GF-D8 (cell line): ENCODE data around the gene FAR1.

ENCODE experiments used
- DNase-seq: peaks from one replicate; lab custom pipeline; 2025; lab: John Stamatoyannopoulos, UW

Gene FAR1

GRCh38 chr11:13781153-13781552 lies 112.7 kb downstream of the FAR1 start:
- no peak for DNase-seq
